ENCODE results near the gene MAP3K5.
A peak's percentile ranks its signal among the peaks of the same experiment; 100 is the strongest.
"Not testable (repeated sequence)": the region's sequence is repeated elsewhere in the genome, so short reads cannot be mapped to it uniquely, and the experiment has no call there.

The MAP3K5 gene

GRCh38 chr6:136586295-136586694, 206.0 kb downstream of the MAP3K5 start:
- H3K4me3 ChIP-seq (ENCODE audit: low read depth, low read length), result no peak overlapping the region

- H3K4me3 ChIP-seq (ENCODE audit: low read depth, low read length), result not testable (repeated sequence)
These were observed 206.8 kb downstream of the MAP3K5 start for GRCh38 chr6:136585523-136585922.

- not testable (repeated sequence) for H3K4me3 ChIP-seq (ENCODE audit: low read depth, low read length)
These were observed 208.0 kb downstream of the MAP3K5 start for GRCh38 chr6:136584290-136584689.

- no peak overlapping the region for H3K4me3 ChIP-seq (ENCODE audit: low read depth, low read length)
These were observed 209.4 kb downstream of the MAP3K5 start for GRCh38 chr6:136582711-136583471.

- H3K4me3 ChIP-seq (ENCODE audit: low read depth, low read length), result no peak overlapping the region
These were observed 212.5 kb downstream of the MAP3K5 start for GRCh38 chr6:136579800-136580199.

GRCh38 chr6:136576821-136577220, 215.5 kb downstream of the MAP3K5 start:
- H3K4me3 ChIP-seq (ENCODE audit: low read depth, low read length), result no peak overlapping the region

- H3K4me3 ChIP-seq (ENCODE audit: low read depth, low read length), result no peak overlapping the region
These were observed 220.8 kb downstream of the MAP3K5 start for GRCh38 chr6:136571496-136571895.

GRCh38 chr6:136571065-136571464, 221.2 kb downstream of the MAP3K5 start:
- no peak overlapping the region for H3K4me3 ChIP-seq (ENCODE audit: low read depth, low read length)

GRCh38 chr6:136568129-136568528, 224.1 kb downstream of the MAP3K5 start:
- no peak overlapping the region for H3K4me3 ChIP-seq (ENCODE audit: low read depth, low read length)

- H3K4me3 ChIP-seq (ENCODE audit: low read depth, low read length), result no peak overlapping the region
These were observed 224.6 kb downstream of the MAP3K5 start for GRCh38 chr6:136567688-136568087.

GRCh38 chr6:136566851-136567250, 225.4 kb downstream of the MAP3K5 start:
- no peak overlapping the region for H3K4me3 ChIP-seq (ENCODE audit: low read depth, low read length)

GRCh38 chr6:136566007-136566487, 226.2 kb downstream of the MAP3K5 start:
- H3K4me3 ChIP-seq (ENCODE audit: low read depth, low read length), result no peak overlapping the region

GRCh38 chr6:136564180-136564579, 228.1 kb downstream of the MAP3K5 start:
- H3K4me3 ChIP-seq (ENCODE audit: low read depth, low read length), result no peak overlapping the region

- no peak overlapping the region for H3K4me3 ChIP-seq (ENCODE audit: low read depth, low read length)
These were observed 228.7 kb downstream of the MAP3K5 start for GRCh38 chr6:136563386-136564152.

GRCh38 chr6:136562211-136562610, 230.1 kb downstream of the MAP3K5 start:
- H3K4me3 ChIP-seq (ENCODE audit: low read depth, low read length), result no peak overlapping the region

GRCh38 chr6:136553166-136553787, 239.0 kb downstream of the MAP3K5 start:
- H3K4me3 ChIP-seq (ENCODE audit: low read depth, low read length), result no peak overlapping the region

- no peak overlapping the region for H3K4me3 ChIP-seq (ENCODE audit: low read depth, low read length)
These were observed 240.2 kb downstream of the MAP3K5 start for GRCh38 chr6:136552054-136552453.

- peak overlapping the region; percentile 55 for H3K4me3 ChIP-seq (ENCODE audit: low read depth, low read length)
These were observed 241.2 kb downstream of the MAP3K5 start for GRCh38 chr6:136551103-136551502.

- H3K4me3 ChIP-seq (ENCODE audit: low read depth, low read length), result peak within 1 kb of the TSS; percentile 77
These were observed 241.8 kb downstream of the MAP3K5 start, which contains the start of gene MAP7 for GRCh38 chr6:136550330-136551071. TSS of gene MAP7 (minus strand) at chr6:136550422. CDS start at chr6:136550408, 14 bp downstream.

- H3K4me3 ChIP-seq (ENCODE audit: low read depth, low read length), result peak overlapping the region; percentile 77
These were observed 242.3 kb downstream of the MAP3K5 start for GRCh38 chr6:136550045-136550329.
